ENCODE results near the gene TTL.
"Not testable (repeated sequence)": the region's sequence is repeated elsewhere in the genome, so short reads cannot be mapped to it uniquely, and the experiment has no call there.

The TTL gene

DNA sequence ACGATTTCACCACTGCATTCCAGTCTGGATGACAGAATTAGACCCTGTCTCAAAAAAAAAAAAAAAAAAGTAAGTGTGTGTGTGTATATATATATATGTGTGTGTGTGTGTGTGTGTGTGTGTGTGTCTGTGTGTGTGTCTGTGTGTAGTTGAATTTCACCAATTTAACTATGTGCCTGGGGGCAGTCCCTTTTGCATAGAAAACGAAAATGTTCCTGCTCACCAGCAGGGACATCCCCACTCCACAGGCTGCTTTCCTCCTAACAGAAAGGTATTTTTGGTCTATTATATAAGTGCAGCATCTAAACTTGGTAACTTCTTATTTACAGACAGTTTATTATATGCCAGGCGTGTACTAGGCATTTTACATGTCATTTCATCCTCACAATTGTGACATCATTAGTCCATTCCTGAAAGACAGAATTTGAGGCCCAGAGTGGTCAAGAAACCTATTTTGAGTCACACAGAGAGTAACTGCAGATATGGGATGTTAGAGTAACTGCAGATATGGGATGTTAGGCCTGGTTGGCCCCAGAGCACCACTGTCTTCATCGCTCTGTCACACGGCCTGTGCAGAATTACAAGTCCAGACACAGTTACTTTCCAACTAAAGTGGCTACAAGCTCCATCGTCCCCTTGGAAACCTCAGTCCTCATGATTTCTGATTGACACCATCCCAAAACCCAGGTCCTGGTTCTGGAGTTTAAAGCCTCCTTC lies 9.3 kb upstream of the TTL start:
- no peak overlapping the region for H3K4me3 ChIP-seq (ENCODE audit: low read depth, low read length)
- DNase-seq (ENCODE audit: low read depth): no peak

DNA sequence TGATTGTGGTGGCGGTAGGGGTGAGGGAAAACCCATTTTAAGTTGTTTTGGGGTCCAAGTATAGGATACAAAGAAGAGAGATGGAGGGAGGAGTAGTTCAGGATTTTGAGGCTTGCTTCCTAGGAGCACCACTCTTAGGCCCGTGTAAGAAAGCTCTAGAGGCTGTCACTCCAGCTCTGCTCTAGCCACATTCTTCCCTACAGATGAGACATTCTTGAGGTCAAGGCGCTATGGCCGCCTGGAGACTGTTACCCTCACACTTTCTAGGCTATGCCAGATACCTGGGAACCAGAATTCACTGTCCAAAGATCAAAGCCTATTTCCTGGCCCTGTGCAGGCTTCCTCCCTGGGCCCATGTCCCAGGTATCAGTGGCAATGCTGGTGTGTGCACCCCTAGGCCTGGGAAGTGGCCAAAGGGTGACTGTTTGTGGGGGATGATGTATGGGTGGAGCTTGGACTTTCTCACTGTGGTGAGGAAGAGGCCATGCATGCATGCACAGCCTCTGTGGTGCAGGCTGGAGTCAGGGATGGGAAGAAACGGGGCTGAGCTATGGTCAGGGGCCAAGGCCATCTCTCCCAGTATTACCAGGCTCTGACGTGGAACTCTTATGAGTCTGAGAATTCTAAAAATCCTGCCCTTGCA lies 7.0 kb upstream of the TTL start:
- no peak for DNase-seq (ENCODE audit: low read depth)
- no peak overlapping the region for H3K4me3 ChIP-seq (ENCODE audit: low read depth, low read length)

DNA sequence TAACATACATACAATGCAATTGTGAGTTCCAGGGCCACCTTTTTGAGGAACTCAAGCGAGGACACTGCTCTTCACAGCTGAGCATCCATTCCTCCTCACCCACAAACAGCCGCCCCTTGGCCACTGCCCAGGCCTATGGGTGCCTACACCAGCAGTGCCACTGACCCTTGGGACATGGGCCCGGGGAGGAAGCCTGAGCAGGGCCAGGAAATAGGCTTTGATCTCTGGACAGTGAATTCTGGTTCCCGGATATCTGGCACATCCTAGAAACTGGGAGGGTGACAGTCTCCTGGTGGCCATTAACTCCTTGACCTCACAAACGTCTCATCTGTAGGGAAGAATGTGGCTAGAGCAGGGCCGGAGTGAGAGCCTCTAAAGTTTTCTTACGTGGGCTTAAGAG lies 5.5 kb upstream of the TTL start:
- no peak overlapping the region for H3K4me3 ChIP-seq (ENCODE audit: low read depth, low read length)
- DNase-seq (ENCODE audit: low read depth): no peak

DNA sequence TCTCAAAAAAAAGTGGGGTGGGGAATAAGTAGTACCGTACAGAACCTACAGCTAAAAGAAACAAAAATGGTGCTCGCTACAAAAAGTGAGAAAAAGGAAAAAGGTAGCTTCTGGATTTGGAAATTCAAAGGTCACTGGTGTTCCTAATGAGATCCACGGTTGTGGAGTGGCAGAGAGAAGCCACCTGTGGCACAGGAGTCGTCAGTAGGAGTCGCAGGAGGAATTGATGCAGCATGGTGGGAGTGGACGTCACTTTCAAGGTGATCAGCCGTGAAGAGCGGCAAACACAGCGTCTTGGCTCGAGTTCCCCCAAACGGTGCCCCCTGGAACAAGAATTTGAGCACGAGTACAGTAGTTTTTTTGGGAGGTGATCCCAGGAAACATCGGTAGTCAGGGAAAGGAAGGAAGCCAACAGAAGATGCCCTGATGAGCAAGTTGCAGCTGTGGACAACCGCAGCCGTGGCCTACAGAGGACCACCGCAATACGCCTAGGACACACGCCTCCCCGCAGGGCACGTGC lies 1.4 kb upstream of the TTL start:
- DNase-seq (ENCODE audit: low read depth): no peak
- peak overlapping the region; percentile 70 for H3K4me3 ChIP-seq (ENCODE audit: low read depth, low read length)

DNA sequence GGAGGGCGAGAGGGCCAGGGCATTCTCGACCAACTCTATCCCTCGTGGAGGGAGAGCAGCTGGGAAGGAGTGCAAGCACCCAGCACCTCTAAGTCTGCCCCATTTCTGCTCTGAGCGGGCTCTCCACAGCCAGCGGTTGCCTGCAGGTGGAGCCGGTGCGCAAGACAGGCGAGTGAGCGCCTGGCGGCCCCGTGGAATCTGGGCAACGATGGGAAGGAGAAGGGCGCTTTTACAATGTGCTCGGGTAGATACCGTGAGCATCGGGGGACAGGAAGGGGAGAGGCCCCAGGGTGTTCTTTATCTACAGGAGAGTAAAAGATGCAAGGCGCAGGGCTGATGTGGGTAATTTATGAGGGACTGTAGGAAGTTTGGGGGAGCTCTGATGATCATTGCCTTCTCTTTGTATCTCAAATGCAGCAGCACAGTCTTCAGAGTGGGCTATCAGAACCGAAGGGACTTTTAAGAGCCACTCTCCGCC lies 867 bp upstream of the TTL start:
- DNase-seq (ENCODE audit: low read depth): no peak
- H3K4me3 ChIP-seq (ENCODE audit: low read depth, low read length): peak overlapping the region; percentile 70

DNA sequence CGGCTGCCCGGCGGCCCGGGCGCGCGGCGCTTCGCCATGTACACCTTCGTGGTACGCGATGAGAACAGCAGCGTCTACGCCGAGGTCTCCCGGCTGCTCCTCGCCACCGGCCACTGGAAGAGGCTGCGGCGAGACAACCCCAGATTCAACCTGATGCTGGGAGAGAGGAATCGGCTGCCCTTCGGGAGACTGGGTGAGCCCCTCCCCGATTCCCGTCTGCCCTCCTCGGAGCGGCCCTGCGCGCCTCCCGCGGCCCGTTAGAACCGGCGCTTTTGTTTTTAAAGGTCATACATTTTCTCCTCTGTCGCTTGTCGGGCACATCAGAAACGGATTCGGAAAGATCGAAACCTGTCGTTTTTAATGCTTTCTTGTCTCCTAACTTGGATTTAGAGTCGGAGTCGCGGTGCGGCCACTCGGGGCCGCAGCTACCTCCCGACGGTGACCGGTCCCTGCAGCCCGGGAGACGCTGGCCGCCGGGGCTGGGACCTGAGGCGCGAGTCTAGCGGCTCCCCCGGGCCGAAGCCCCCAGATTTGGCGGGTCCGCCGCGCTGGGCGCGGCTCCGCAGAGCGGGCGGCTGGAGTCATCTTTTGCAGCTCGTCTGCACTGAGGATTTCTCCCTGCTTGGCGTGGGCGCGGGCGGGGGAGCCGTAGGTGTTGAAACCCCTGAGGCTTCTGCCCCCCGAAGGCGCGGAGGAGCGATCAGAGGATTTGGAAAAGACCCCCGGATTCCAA lies 519 bp downstream of the TTL start:
- no peak for DNase-seq (ENCODE audit: low read depth)
- peak overlapping the region; percentile 85 for H3K4me3 ChIP-seq (ENCODE audit: low read depth, low read length)

DNA sequence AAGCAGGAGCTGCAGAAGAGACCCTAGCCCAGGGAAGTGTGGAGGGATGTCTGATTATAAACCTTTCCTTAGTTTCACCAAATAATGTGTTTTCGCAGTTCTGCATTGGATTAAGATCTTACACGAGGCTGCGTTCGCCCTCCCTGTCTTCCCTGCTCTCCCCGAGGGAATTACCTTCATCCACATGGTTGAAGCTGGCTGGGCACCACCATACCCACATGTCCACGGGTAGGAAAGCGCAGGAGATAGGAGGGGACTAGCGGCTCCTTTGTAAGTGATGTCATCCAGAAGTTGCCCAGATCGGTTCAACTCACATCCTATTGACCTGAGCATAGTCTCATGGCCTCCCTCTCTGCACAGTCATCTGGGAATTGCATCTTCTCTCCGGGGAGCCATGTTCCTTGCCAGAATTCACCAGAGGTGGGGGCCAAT lies 1.1 kb downstream of the TTL start:
- DNase-seq (ENCODE audit: low read depth): no peak
- peak overlapping the region; percentile 85 for H3K4me3 ChIP-seq (ENCODE audit: low read depth, low read length)

DNA sequence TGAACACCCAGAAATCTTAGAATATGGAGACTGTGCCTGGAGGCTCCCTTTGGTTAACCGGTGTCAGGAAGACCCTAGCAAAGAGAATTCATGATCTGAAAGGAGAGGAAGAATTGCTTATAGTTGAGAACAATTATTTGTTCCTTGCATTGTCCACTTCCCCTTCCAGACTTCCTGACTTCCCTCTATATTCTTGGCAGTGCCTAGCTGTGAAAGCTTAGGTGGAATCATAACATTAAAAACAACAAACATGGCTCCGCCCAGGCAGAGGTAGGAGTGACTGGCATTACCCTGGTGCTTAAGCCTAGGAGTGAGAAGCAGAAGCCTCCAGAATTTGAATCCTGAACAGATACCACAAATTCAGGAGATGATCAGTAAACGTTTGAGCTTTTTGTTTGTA lies 1.9 kb downstream of the TTL start:
- H3K4me3 ChIP-seq (ENCODE audit: low read depth, low read length): peak overlapping the region; percentile 85
- no peak for DNase-seq (ENCODE audit: low read depth)

DNA sequence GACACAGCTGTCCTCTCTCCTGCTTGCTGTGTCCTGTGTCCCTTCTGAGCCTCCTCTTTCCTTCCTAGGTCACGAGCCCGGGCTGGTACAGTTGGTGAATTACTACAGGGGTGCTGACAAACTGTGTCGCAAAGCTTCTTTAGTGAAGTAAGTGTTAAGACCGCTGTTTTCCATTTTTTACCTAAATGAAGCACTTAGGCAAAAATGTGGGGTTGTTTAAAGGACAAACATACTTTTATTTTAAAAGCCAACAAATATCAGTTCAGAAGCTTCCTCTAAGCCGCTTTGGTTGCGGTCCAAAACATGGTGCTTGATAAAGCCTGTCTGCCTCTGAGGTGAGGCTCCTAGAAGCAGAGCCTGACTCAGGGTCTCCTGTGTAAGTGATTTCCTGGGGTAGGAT lies 3.9 kb downstream of the TTL start:
- no peak overlapping the region for H3K4me3 ChIP-seq (ENCODE audit: low read depth, low read length)
- no peak for DNase-seq (ENCODE audit: low read depth)

DNA sequence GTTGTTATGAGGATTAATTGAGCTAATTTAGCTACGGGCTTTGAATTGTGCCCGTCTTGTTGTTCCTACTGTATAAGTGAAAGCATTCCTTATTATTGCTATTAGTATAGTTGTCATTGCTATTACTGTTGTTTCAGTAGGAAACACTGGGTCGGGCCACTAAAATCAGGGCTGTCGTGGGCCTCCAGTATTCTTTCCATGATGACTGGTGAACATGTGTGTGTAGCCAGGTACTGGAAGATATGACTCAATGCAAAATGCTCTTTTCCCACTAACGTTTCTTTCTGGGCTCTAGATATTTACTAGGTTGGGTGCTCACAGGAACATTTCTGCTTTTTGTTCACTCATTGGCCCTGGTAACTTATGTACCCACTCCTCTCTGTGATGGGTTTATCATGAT lies 4.9 kb downstream of the TTL start:
- H3K4me3 ChIP-seq (ENCODE audit: low read depth, low read length): no peak overlapping the region
- DNase-seq (ENCODE audit: low read depth): no peak

DNA sequence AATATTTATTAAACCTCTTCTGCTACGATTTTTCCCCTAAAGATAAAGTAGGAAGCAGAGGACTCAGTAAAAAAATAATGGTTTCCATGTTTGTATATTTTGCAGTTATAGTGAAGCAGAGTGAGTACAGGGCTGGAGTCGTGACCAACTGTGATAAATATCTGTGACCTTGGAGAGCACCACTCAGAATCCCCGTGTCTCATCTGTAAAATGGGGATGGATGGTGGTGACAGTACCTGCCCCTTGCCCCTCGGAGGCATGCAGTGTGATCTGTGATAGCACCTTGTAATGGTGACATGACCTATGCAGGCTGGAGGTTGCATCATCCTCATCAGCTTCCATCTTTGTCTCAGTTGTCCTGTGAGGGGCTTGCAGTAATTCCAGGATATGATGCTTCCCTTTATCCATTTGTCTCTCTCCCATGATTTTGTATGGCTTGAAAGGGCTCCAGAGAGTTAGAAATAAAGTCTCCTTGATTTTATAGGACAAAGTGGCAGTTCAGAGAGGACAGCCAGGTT lies 5.5 kb downstream of the TTL start:
- no peak overlapping the region for H3K4me3 ChIP-seq (ENCODE audit: low read depth, low read length)
- DNase-seq (ENCODE audit: low read depth): no peak

DNA sequence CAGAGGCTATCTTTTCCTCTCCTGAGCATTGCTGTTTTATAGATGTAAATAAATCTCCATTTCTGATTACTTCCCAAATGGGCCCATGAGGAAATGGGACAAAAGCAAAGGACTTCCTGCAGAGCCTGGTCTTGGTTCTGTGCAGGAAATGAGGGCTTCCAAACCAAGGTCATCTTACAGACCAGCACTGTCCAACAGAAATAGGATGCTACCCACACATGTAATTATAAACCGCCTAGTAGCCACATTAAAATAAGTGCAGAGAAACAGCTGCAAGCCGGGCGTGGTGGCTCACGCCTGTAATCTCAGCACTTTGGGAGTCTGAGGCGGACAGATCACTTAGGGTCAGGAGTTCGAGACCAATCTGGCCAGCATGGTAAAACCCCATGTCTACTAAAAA lies 6.2 kb downstream of the TTL start:
- DNase-seq (ENCODE audit: low read depth): no peak
- no peak overlapping the region for H3K4me3 ChIP-seq (ENCODE audit: low read depth, low read length)

DNA sequence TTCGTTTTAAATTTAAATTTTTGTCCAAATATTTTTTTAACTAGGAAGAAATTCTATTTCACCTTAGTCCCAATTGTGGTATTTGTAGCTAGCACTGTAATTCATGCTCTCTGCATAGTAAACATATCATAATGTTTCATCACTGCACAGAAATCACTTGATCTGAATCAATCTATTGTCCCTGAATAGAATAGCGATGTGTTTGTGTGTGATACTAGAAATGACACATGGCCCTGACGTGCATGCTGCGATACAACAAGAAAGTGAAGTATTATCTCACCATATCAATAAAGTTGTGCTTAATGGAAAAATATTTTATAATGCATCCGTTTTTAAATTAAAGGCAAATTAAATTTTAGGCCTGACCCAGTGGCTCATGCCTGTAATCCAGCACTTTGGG lies 10.0 kb downstream of the TTL start:
- no peak overlapping the region for H3K4me3 ChIP-seq (ENCODE audit: low read depth, low read length)
- DNase-seq (ENCODE audit: low read depth): no peak

DNA sequence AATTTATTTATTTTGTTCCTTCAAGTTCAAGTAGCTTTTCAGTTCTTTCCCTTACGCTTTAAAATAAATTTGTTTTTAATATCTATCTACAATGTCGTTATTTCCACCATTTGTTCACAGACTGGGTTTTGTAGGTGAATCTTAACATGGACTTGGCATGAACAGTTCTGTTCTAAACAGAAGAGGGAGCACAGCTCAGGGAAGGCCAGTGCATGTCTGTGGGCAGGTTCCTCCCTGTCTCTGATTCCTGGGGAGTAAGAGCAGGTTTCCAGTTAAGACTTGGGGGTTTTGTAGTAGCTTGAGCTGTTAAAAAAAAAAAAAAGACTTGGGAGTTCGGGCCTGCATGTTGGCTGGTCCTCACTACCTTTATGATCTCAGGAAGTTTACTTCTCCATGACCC lies 11.1 kb downstream of the TTL start:
- no peak overlapping the region for H3K4me3 ChIP-seq (ENCODE audit: low read depth, low read length)
- DNase-seq (ENCODE audit: low read depth): no peak

DNA sequence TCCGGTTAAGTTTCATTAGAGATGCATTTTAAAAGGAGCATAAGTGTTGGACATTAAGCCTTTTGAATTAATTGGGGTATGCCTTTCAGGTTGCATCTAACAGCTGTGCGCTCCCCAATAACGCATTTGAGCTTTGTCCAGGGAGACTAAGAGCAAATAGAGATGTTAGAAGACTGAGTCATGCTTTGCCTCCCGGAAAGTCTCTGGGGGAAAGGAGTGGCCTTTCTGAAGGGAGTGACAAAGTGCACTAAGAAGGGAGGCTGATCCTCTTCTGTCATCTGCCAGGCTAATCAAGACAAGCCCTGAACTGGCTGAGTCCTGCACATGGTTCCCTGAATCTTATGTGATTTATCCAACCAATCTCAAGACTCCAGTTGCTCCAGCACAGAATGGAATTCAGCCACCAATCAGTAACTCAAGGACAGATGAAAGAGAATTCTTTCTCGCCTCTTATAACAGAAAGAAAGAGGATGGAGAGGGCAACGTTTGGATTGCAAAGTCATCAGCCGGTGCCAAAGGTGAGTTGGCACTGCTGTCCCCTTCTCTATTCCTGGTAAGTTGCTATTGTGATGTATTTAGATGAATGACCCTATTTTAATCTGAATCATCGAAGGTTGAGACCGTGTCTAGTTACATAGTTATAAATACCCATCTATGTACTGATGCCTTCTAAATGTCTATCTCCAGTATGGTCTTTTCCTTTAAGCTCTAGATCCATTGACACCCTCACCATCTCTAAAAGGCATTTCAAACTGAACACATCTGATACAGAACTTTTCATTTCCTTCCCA lies 12.1 kb downstream of the TTL start:
- DNase-seq (ENCODE audit: low read depth): no peak
- H3K4me3 ChIP-seq (ENCODE audit: low read depth, low read length): no peak overlapping the region

DNA sequence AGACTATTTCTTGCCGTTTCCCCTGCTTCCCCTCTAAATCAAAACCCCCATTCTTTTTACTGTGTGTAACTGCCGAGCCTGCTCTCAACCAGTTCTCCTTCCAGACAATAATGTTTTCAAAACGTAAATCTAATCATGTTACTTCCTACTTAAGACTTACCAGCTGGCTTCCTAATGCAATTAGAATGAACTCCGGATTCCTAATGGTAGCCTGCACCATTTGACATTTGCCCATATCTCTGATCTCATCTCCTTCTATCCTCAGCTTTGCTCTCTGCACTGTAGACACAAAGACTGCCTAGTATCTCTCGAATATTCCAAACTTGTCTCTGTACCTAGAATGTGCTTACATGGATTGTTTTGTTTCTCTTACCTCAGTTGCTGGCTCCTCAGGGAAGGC lies 12.9 kb downstream of the TTL start:
- DNase-seq (ENCODE audit: low read depth): no peak
- no peak overlapping the region for H3K4me3 ChIP-seq (ENCODE audit: low read depth, low read length)

DNA sequence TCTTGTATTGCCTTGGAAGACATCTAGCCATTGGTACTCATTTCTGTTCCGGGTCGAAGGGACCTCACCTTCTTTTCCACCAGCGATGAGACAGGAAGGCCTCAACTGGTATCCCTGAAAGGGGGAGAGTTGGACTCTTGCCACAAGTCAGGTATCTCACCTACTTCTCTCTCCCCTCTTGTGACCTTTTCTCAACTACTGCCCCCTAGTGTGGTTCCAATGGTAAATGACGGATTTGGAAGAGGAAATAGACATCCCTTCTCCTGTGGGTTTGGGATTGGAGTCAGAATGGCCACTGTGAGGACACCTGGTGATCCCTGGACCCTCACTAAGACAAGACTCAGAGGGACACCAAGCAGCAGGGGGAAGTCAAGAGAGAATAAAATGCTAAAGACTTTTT lies 13.9 kb downstream of the TTL start:
- not testable (repeated sequence) for H3K4me3 ChIP-seq (ENCODE audit: low read depth, low read length); DNase-seq (ENCODE audit: low read depth)

DNA sequence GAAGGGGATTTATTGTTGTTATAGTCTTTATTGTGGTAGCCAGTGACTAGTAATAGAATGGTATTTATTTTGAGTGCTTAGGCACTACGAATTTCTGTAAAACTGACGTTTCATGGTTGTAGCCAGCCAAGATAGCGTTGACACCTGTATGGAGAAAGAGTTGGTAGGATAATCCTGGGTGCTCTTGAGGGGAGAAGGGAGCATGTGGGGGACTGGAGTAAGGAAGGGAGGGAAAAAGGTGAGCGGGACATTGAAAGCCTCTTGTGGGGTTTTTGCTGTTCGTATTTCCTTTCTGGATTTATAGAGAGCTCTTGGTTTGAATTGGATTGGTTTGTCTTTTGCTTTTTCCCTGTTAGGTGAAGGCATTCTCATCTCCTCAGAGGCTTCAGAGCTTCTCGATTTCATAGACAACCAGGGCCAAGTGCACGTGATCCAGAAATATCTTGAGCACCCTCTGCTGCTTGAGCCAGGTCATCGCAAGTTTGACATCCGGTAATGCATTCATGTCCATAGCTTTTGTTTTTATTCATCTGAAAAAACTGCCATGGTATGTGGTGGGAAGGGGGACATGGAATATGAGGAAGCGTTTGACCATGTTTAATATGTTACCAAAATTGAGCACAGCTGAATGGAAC lies 19.0 kb downstream of the TTL start:
- H3K4me3 ChIP-seq (ENCODE audit: low read depth, low read length); DNase-seq (ENCODE audit: low read depth): not testable (repeated sequence)
